GM18909 (cell line): Measurements from ENCODE around the gene AHSA1.

Experiments used
- ATAC-seq: cut with Tn5 transposase; IDR thresholded peaks from one replicate; pipeline ENCODE4 v1.9.1; 2021; ENCODE audit warnings: mild to moderate bottlenecking; ENCODE audit not compliant: unreplicated experiment, poor library complexity

Gene AHSA1

DNA sequence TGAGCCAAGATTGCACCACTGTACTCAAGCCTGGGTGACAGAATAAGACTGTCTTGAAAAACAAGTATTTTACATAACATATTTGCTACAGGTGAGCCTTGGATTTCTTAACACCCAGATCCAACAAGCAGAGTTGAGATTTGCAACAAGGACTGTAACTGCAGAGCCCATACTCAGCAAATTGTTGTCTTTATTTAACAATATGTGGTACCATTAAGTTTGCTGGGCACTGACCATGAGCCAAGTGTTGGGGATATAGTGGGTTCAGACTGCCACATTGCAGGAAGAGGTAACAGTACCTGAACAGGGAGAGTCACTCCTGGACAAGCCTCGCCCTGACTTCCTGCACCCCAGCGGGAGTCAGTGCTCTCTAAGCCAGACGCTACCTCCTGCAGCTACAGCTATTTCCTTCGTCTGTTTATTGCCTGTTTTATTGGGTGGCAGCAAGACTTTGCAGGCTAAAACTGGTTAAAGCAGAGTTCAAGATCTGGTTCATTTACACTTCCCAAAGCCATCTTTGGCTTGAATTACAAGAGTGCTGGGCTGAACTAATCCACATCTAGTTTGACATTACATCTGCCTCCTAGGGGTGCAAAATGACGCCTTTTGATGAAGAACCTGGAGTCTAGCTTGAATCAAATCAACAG lies 12.5 kb downstream of the AHSA1 start:
- ATAC-seq = no peak

DNA sequence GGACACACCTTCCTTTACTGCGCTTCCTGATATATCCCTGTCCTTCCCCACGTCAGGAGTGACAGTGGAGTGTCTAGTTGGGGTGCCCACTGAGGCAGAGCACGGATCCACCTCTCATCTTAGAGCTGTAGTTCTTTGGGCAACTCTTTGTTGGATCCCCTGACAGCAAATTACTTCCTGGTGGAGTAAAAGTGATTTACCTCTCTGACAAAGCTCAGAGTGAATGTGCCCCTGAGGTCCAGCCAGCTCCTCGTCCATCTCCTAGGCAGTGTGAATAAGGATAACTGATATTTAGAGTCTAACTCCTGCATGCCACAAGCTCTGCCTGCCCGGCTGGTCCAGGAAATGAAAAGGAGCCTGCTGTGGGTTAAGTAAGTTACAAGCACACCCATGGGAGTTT lies 16.0 kb downstream of the AHSA1 start:
- no peak for ATAC-seq

DNA sequence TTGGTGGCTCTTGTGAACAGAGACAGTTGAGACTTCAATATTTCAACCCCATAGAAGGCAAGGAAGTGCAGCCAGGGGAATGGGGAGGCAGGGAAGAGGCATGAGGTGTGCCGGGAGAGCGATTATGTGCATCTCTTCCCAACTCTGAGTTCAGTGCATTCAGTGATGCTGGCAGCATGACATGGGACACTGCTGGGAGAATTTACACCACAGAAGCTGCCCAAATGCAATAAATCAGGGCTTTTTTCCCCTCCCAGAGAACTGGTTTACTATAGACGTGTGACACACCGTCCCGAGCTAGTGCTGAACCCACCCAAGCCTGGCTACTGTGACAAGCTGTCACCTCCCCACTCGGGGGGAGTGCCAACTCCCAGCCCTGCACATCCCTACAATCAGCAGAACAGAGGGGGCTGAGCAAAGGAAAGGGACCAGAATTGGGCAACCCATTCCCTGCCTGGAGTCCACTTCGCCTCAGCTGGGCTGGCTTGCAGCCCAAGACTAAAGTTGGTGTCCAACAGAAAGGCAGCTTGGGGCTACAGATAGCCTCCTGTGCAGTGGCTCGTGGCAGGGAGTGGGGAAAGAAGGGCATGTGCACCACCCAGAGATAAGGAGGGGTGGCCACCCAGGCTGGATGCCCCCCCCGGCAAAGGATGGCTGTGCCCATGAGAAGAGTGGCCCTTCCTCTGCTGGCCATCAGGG lies 16.7 kb downstream of the AHSA1 start:
- ATAC-seq = no peak

DNA sequence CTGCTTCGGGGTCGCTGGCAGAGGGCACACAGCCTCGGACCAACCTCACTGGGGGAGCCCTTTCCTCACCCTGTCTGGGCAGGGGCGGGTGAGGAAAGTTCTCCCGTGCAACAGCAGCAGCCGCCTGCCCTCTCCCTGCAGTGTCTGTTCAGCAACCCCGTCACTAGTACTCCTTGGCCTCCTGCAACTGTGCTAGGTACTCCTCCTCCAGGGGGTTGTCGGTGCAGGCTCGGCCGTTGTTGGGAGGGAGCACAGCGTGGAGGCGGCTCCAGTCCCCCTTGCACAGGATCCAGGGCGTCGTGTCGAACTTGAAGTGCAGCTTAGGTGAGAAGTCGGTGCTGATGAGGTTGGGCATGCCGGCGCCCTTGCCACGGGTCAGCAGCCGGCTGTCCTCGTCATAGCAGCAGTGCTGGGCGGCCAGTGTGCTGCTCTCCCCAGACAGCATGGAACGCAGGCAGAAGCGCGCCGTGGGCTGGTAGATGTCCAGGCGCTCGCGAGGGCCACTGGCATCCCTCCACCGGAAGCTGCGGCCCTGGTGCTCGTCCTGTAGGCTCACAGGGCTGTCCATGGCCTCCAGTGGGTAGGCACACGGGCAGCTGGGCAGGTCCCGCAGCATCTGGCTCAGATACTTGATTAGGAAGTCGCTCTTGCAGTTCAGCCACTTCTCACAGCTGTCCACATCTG lies 17.7 kb downstream of the AHSA1 start:
- no peak for ATAC-seq

DNA sequence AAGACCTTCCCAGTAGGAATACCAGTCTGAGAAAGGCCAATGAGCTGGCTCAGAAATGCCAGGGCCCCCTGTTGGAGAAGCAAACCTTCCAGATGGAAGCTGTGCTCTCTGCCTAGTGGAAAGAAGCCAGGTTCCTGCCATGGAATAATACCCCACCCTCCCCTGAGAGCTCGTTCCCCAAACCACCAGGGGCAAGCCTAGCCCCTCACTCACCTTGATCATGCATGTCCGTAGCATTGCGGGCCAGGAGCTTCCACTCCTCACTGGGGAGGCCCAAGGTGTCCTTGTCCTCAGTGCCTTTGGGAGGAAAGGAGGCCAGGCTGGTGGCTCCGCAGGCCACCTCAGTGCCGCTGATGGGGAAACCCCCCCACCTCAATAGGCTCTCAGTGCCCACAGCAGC lies 20.1 kb downstream of the AHSA1 start:
- ATAC-seq = no peak

DNA sequence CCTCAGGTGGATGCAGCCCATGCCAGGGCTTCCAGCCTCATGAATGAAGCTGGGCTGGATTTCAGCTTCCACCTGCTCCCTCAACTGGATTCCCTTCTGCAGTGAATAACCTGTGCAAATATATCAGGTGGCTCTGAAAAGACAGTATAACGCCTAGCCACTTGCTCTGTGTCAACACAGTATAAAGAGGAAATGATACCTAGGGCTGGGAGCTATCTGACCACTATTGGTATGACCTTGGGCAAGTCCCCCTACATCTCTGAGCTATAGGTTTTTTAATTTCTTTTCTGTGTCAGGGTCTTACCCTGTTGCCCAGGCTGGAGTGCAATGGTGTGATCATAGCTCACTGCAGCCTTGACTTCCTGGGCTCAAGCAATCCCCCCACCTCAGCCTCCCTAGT lies 20.9 kb downstream of the AHSA1 start:
- peak; percentile 94 for ATAC-seq

DNA sequence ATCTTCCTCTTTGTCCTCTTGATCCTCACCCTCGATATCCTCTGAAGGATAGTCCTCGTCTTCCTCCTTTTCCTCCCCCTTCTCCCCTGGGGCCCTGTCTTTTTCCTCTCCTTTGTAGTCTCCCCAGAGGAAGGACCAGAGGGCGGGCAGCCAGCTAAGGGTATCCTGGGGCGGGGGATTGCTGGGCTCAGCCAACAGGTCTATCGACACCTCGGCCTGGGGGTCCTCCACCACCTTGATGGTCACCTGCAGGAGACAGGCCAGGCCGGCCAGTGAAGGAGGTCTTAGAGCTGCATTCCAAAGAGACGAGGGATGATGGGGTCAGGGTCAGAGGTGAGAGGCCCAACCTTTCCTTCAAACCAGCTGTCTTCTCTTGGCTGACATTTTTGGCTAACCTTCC lies 24.5 kb downstream of the AHSA1 start:
- ATAC-seq = no peak

DNA sequence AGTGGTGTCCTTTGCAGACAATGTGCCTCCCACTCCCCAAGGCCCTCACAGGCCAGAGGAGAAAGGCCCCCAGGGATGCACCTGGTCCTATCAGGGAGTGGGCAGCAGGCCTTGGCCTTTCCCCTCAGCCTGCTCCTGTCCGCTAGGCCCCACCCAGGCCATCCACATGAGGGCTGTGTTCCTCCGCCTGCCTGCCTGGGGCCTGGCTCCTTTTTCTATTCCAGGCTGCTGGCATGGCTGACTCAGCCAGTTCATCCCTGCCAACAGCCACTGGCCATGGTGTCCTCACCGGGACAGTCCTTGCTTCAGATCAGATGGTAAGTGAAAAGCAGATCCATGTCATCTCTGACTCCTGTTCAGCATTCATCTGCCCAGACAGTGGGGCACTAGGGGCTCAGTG lies 27.4 kb downstream of the AHSA1 start:
- no peak for ATAC-seq

DNA sequence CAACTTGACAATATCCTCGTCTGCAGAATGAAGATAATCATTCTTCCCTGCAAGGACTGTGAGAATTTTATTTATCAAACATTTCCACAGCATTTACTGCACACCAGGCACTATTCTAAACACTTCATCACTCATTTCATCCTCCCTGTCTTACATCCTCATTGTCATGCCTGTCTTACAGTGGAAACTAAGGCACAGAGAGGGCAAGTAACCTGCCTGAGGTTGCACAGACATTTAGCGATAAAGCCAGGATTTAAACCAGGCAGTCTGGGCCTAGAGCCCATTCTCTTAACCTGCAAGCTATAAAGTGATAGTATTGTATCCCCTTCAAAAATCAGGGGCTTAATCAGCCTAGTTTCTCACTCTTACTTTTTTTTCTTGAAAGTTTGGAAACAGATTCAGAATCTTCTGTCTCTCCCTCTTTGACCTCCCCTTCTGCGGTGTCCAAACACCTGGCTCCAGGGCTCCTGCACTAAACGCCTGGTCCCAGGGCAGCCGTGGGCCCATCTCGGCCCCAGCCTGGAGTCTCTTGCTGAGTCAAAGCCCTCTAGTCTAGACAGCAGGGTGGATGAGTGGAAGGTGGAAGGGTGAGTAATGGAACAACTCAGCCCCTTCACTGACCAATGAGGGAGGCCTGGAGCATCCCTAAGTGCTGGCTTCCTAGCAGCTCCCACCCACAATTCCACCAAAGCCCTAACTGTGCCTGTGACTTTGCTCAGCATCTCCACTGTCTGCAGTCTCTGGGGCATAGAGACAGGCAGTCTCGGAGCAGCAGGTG lies 28.2 kb downstream of the AHSA1 start:
- ATAC-seq = no peak

DNA sequence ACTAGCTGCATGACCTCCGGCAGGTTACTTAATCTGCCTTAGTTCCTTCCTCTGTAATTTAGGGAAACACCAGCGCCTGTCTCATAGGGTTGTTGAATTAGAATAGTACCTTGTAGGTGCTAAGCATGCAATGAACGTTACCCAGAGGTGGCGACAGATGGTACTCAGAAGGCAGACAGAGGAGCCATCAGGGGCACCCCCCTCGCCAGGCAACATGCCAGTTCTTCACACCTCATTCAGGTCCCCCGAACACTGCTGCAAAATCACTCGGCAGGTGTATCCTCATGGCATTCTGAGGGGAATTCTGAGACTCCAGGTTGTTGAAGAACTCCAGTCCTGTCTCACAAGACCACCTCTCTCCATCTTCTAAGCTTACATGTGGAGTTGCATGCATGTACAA lies 30.7 kb downstream of the AHSA1 start:
- ATAC-seq = no peak

DNA sequence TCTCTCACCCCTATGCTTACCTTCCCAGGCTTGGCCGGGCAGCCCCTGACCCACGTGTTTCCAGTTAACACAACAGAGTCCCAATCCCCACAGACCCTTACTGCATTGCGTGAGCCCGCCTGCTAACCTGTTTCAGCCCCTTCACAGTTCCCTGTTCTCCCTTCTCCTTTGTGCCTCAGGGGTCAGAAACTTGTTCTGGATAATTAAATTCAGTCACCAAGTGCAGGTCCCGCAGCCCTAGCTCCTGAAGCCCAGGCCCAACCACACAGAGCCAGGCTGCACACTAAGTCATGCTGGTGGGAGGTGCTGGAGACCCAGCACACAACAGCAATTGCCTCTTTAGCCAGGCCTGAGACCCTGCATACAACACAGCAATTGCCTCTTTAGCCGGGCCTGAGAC lies 31.1 kb downstream of the AHSA1 start:
- no peak for ATAC-seq

DNA sequence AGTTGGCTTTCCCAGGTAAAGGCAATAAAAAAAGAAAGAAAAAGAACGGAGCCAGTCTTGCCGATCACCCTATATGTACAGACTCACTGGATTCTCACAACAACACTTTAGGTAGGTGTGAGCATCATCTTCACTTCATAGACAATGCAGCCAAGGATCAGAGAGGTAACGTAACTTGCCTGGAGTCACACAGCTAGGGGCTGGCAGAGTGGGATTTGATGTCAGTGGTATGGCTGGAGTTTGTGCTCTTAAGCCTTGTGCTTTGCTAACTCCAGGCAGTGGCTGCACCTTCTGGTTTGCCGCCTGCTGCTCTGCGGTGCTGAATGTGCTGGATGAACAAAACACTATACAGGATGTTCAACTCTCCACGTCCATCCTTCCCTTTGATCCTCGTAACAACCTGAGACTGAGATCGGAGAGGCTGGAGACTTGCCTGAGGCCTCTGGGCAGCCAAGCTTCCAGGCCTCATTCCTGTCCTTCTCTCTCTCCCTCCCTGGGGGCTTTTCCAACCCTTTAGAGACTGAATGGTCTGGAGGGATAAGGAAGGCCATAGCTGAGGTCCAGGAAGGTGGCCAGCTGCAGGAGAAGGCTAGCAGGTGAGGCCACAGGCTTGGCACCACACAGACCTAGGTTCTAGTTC lies 32.6 kb downstream of the AHSA1 start:
- ATAC-seq = no peak

DNA sequence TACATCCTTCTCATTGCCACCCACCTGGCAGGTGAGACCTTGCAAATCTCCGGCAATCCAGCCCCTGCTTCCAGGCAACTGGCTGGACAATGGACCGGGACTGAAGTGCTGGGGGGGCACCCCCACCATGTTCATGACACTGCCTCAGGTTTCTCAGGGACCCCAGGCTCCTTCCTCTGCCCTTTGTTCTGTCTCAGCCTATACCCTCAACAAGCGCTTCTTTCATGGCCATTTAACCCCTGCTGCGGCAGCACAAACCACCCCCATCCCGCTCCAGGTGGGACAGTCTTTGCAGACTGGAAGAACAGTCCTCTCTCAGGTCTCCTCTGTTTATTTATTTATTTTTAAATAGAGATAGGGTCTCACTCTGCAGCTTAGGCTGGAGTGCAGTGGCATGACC lies 33.2 kb downstream of the AHSA1 start:
- ATAC-seq = no peak

DNA sequence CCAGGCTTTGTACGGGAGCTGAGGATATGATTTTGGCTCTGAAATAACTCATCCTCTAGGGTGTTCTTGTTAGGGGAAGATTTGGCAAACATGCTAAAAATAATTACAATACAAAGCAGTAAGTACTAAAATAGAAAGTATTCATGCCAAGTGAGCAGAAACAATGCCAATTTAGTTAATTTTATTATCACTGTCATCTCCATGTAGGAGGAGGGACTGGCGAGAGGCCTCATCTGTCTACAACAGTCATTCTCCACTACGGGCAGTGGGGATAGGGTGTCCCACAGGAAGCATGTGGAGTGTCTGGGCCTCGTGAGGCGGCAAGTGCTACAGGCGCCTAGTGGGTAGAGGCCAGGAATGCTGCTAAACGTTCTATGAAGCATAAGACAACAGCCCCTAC lies 37.4 kb downstream of the AHSA1 start:
- no peak for ATAC-seq

DNA sequence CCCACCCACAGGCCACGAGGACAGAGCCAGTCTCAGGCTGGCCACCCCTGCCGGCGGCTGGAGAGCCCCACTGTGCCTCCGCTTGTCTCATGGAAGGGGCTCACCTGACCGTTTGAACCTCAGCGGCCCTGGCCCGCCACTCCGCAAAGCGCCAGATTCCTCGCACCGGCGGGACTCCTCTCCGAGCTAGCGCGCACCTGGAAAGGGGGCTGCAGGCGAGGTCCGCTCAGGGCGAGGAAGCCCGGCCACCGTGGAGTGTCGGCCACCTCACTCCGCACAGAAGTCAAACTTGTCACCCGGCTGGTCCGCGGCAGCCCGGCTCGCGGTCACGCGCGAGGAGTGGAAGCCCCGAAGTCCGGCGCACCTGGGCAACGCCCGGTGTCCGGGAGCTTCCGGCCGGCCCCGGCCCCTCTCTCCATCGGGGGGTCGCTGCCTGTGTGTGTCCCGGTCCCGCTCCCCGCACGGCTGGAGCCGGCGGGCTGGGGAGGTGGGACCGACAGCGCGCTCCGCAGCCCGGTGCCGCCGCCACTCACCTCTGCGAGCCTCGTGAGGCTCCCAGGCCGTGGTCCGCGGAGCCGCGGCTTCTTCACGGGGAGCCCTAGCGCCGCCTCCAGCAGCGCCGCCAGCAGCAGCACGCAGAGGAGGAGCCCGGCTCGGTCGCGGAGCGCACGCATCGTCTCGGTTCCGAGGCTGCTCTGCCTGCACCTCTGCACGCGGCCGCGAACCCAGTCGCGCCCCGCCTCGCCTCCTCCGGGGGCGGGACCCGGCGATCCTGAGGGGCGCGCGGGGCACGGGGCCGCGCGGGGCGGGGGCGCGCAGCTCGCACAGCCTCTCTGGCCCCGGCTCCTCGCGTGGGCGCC lies 40.5 kb downstream of the AHSA1 start, which contains the start of gene ISM2:
ISM2 (minus strand) TSS at position 697 of the 860 bp plus-strand sequence; CDS start at position 674, 23 bp downstream.
- peak; percentile 59 for ATAC-seq

DNA sequence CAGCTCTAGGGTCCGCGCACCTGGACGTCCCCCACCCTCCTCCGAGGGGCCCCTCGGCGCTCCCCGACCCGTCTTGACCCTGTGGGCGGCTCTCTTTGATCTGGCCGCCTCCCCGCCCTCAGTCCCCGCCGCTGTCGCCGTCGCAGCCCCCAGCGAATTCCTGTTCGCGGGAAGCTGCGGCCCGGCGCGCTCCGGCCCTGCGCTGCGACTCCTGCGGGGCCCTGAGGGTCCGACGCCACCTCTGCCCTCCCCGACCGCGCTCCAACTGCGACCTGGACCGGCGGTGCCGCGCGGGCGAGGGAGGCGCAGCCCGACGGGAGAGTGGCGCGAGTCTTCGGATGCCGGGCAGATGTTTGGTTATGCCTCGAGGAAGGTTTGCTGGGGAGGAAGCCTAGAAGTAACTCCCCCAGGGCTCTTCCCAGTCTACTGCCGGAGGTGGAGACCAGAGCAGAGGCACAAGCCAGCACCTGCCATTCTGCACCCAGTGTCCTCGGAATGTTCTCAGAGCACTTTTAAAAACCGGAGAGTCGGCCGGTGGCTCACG lies 41.2 kb downstream of the AHSA1 start:
- peak; percentile 38 for ATAC-seq

DNA sequence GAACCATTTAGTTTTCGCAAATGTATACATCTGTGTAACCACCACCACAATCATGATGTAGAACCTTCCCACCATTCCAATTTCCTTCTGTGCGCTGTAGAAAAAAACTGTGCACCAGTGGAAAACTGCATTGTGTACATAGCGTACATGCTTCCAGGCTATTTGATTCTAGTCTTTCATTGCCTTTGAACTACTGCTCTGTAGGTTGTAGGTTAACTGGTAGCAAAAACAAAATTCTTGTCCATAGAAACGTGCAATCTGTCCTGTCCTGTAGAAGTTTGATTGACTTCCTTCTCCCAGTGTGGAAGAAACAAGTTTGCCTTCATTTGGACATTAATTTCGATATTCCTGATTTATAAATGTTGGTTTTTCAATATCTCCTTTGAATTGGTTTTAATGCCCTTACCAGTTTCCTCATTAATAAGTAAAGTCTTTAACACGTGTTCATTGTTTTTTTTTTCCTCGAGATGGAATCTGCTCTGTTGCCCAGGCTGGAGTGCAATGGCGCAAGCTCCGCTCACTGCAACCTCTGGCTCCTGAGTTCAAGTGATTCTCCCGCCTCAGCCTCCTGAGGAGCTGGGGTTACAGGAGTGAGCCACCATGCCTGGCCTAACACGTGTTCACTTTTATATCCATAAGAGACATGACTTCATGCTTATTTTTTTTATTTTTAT lies 44.4 kb downstream of the AHSA1 start:
- no peak for ATAC-seq

DNA sequence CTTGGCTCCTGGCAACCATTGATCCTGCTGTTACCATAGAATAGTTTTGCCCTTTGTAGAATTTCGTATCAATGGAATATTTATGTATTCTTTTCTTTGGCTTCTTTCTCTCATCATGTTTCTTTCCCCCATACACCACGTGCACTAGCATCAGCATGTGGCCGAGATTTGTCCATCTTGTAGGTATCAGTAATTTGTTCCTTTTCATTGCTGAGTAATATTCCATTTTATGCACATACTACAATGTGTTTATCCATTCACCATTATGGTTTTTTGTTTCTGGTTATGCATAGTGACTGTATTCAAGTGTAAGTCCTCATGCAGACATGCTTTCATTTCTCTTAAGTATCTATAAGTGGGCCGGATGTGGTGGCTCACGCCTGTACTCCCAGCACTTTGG lies 45.2 kb downstream of the AHSA1 start:
- ATAC-seq = no peak

DNA sequence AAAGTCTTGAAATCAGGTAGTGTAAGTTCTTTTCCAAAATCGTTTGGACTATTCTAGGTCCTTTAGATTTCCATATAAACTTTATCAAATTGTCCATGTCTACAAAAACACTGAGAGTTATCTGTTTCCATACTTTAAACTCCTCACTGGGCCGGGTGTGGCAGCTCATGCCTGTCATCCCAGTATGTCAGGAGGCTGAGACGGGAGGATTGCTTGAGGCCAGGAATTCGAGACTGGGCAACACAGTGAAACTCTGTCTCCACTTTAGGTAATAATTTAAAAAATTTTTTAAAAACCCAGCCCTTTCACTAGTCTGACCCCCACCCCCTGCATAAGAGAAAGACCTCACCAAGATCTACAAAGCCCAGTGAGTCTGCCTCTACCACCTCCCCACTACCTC lies 47.1 kb downstream of the AHSA1 start:
- no peak for ATAC-seq
